ENCODE data around the gene TMEM259. TPM values are rescaled to one million over a fixed set of nuclear protein-coding genes. Genes with fewer than 3 reads are reported as not detected.

The TMEM259 gene
- total RNA-seq, 1 donor = 83.0 TPM

DNA sequence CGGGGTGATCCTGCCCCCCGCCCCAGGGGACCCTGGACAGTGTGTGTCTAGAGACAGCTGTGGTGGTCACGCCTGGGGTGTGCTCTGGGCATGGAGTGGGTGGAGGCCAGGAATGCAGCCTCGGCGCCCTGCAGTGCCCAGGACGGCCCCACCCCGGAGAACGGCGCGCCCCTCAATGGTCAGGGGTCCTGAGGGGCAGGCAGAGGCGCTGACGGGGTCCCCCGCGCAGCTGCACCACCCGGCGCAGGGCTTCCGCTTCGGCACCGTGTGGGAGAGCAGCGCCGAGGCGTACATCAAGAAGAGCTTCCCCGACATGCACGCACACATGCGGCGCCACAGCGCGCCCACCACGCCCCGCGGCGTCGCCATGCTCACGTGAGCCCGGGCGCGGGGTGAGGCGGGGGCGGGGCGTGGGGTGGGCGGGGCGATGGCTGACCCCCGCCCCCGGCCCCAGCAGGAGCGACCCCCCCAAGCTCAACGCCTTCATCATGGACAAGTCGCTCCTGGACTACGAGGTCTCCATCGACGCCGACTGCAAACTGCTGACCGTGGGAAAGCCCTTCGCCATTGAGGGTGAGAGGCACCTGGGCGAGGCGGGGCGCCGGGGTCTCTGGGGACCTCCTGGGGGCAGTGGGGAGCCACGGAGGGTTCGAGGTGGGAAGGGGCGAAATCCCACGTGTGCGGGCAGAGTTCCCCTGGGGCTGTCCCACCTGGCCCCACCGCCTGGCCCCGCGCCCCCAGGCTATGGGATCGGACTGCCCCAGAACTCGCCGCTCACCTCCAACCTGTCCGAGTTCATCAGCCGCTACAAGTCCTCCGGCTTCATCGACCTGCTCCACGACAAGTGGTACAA is 13.3 kb downstream of the TMEM259 start:
- no peaks in the 10 kb centered on the region for H3K9me3 ChIP-seq (ENCODE audit: low read depth, low read length)
- H3K4me3 ChIP-seq (ENCODE audit: low read length) = no peak overlapping the region
- no peaks in the 10 kb centered on the region for H3K27me3 ChIP-seq (ENCODE audit: insufficient read depth, low read length)
- H3K4me1 ChIP-seq (ENCODE audit: insufficient read depth, low read length) = no peaks in the 10 kb centered on the region

DNA sequence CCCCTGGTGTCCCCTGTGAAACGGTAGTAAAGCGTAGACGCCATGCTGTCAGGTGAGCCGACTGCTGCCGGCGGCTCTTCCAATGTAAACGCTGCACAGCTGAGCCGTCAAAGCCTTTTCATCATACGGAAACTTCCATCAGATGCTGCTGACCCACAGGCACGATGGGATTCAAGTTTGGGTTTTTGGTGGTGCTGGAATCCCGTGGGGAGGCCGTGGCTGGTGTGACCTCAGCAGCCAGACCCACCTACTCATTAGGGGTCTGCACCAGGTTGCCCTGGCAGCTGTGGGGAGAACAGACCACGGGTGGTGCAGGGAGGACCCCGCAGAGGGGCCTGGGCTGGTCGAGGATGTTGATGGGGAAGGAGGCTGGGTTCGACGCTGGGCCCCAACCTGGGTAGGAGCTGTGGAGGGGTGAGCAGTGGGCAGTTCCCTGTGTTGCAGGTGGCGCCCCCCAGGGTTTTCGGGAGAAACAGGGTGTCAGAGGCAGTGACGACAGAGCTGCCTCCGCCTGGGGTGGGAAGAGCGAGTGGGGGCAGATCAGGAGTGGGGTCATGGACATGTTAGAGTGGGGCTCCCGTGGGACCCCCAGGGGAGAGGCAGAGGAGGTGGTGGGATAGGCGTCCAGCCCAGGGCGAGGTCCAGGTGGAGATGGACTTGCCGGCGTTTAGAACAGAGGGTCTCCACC is 14.1 kb downstream of the TMEM259 start:
- H3K27me3 ChIP-seq (ENCODE audit: insufficient read depth, low read length) = no peaks in the 10 kb centered on the region
- no peak overlapping the region for H3K4me3 ChIP-seq (ENCODE audit: low read length)
- H3K9me3 ChIP-seq (ENCODE audit: low read depth, low read length) = no peaks in the 10 kb centered on the region
- H3K4me1 ChIP-seq (ENCODE audit: insufficient read depth, low read length) = peaks cover under 1% of the 10 kb centered on the region

DNA sequence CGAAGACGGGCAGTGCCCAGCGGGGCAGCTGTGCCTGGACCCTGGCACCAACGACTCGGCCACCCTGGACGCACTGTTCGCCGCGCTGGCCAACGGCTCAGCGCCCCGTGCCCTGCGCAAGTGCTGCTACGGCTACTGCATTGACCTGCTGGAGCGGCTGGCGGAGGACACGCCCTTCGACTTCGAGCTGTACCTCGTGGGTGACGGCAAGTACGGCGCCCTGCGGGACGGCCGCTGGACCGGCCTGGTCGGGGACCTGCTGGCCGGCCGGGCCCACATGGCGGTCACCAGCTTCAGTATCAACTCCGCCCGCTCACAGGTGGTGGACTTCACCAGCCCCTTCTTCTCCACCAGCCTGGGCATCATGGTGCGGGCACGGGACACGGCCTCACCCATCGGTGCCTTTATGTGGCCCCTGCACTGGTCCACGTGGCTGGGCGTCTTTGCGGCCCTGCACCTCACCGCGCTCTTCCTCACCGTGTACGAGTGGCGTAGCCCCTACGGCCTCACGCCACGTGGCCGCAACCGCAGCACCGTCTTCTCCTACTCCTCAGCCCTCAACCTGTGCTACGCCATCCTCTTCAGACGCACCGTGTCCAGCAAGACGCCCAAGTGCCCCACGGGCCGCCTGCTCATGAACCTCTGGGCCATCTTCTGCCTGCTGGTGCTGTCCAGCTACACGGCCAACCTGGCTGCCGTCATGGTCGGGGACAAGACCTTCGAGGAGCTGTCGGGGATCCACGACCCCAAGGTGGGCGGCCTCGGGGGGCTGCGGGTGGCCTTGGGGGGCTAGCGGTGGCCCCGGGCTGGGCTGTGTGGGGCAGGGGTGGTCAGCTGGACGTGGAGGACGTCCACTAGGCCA is 15.9 kb downstream of the TMEM259 start:
- peaks cover 13% of the 10 kb centered on the region for H3K4me1 ChIP-seq (ENCODE audit: insufficient read depth, low read length)
- no peak overlapping the region for H3K4me3 ChIP-seq (ENCODE audit: low read length)
- H3K9me3 ChIP-seq (ENCODE audit: low read depth, low read length) = no peaks in the 10 kb centered on the region
- H3K27me3 ChIP-seq (ENCODE audit: insufficient read depth, low read length) = peaks cover 8% of the 10 kb centered on the region

DNA sequence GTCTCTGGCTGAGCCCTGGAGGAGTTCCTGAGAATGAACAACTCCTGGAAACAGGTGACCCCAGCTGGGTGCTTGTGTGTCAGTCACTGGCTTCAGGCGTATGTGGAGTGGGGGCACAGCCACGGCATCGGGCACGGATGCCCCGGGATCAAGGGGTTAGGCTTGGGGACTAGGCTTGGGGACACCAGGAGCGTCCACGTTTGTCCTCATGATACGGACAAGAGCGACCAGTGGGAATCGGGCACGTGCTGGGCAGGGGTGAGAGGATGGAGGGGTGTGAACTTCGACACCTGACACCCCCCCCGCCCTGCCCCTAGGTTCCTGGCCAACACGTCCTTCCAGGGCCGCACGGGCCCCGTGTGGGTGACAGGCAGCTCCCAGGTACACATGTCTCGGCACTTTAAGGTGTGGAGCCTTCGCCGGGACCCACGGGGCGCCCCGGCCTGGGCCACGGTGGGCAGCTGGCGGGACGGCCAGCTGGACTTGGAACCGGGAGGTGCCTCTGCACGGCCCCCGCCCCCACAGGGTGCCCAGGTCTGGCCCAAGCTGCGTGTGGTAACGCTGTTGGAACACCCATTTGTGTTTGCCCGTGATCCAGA is 16.6 kb downstream of the TMEM259 start:
- Histone ChIP-seq H3K27me3 (ENCODE audit: insufficient read depth, low read length) (peaks cover 11% of the 10 kb centered on the region), H3K4me1 (ENCODE audit: insufficient read depth, low read length) (peaks cover 13% of the 10 kb centered on the region), H3K9me3 (ENCODE audit: low read depth, low read length) (no peaks in the 10 kb centered on the region)

DNA sequence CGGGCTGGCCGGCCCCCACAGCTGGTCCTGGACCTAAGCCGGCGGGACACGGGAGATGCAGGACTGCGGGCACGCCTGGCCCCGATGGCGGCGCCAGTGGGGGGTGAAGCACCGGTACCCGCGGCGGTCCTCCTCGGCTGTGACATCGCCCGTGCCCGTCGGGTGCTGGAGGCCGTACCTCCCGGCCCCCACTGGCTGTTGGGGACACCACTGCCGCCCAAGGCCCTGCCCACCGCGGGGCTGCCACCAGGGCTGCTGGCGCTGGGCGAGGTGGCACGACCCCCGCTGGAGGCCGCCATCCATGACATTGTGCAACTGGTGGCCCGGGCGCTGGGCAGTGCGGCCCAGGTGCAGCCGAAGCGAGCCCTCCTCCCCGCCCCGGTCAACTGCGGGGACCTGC is 17.6 kb downstream of the TMEM259 start:
- Histone ChIP-seq H3K4me3 (ENCODE audit: low read length) (no peak overlapping the region), H3K4me1 (ENCODE audit: insufficient read depth, low read length) (peaks cover 13% of the 10 kb centered on the region), H3K27me3 (ENCODE audit: insufficient read depth, low read length) (peaks cover 20% of the 10 kb centered on the region), H3K9me3 (ENCODE audit: low read depth, low read length) (no peaks in the 10 kb centered on the region)

More for the DNA sequence above, 16.6 kb downstream of the TMEM259 start:
- no peak overlapping the region for H3K4me3 ChIP-seq (ENCODE audit: low read length)

DNA sequence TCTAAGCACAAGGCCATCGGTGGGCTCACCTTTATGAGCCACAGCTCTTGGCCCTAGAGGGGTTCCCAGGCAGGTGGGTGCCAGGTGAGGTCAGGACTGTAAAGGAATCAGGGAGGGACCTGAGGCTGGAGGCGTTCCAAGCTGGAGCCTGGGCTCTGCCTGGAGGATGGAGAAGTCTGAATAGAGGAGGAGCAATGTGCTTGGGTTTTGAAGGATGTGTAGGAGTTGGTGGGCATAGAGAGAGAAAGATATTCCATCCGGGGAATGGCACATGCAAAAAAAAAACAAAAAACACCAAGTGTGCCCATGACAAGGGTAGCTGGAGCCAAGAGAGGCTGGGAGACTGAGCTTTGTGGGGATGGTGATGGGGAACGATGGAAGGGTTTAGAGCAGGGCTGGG is 18.3 kb downstream of the TMEM259 start:
- Histone ChIP-seq H3K4me1 (ENCODE audit: insufficient read depth, low read length) (peaks cover 13% of the 10 kb centered on the region), H3K9me3 (ENCODE audit: low read depth, low read length) (no peaks in the 10 kb centered on the region), H3K4me3 (ENCODE audit: low read length) (no peak overlapping the region), H3K27me3 (ENCODE audit: insufficient read depth, low read length) (peaks cover 27% of the 10 kb centered on the region)

DNA sequence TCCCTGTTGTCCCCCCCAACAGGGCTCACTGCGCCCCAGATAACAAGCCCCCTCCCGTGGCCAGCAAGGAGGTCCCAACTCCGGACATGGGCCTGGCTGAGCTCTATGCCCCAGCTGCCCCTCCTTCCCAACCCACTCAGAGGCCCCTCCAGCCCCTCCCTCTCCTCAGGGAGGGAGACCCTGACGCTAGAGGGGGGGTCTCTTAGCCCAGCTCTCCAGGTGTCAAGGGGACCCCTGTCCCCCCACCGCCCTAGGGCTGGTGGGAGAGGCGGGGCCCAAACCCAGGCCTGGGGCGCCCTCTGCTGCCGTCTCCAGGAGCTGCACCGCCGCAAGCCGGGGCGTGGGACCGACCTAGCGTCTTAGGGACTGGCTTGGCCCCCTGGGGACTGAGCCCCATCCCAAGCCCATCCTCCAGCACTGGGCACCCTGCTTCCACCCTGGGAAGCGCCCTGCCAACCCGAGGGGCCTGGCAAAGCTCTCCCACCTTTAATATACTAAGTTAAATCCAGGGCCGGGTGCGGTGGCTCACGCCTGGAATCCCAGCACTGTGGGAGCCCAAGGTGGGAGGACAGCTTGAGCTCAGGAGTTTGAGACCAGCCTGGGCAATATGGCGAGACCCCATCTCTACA is 19.3 kb downstream of the TMEM259 start:
- Histone ChIP-seq H3K27me3 (ENCODE audit: insufficient read depth, low read length) (peaks cover 34% of the 10 kb centered on the region), H3K4me1 (ENCODE audit: insufficient read depth, low read length) (peaks cover 15% of the 10 kb centered on the region), H3K9me3 (ENCODE audit: low read depth, low read length) (no peaks in the 10 kb centered on the region), H3K4me3 (ENCODE audit: low read length) (no peak overlapping the region)

DNA sequence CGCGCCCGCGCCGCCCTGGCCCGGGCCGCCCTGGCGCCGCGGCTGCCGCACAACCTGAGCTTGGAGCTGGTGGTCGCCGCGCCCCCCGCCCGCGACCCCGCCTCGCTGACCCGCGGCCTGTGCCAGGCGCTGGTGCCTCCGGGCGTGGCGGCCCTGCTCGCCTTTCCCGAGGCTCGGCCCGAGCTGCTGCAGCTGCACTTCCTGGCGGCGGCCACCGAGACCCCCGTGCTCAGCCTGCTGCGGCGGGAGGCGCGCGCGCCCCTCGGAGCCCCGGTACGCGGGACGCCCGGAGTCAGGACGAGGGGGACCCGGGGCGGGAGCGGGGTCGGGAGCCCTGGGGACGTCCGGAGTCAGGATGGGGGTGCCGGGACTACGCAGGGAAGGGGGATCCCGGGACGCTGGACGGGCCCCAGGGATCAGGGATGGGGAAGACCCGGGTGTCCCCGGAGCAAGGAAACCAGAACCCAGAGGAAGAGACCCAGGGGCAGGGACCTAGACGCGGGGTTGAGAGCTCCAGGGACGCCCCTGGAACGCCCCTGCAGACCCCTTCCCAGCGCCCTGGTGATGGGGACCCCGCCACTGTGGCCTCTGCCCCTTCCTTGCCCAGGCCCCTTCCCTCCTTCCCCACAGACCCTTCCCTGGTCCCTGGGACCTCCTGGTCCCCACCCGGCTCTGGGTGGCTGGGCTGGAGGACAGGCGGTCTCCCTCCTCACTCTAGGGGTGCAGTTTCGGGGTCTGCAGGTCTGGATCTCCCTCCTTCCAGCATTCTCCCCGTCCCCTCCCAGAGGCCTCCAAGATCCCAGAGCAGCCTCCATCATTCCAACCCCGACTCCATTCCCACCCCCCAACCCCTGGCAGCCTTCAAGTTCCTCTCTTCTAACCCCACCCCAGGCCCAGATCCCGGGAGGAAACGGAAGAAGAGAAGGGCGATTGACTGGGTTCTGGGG is 20.1 kb downstream of the TMEM259 start:
- H3K4me3 ChIP-seq (ENCODE audit: low read length) = no peak overlapping the region

DNA sequence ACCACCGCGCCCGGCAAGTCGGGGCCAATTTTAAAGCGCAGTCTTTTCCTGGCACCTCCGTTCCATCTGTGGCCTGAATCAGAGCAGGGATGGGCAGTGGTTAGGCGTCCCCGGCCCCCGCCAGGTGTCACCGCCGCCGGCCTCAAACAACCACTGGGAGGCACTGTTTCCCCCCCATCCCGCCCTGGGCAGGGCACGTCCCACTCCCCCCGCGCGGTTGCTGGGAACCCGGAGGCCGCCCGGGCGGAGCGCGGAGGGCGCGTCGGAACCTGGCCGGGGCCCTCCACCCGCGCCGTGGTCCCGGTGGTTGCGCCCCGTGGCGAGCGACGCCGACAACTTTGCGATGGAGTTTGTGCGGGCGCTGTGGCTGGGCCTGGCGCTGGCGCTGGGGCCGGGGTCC is 20.8 kb downstream of the TMEM259 start, which contains the start of gene GRIN3B:
Gene GRIN3B (plus strand): TSS at position 325 of the 400 bp plus-strand sequence. CDS start 19 bp downstream, at position 344.
- H3K9me3 ChIP-seq (ENCODE audit: low read depth, low read length) = no peaks in the 10 kb centered on the region
- H3K27me3 ChIP-seq (ENCODE audit: insufficient read depth, low read length) = peaks cover 44% of the 10 kb centered on the region
- H3K4me3 ChIP-seq (ENCODE audit: low read length) = no peak within 1 kb of the TSS
- peaks cover 24% of the 10 kb centered on the region for H3K4me1 ChIP-seq (ENCODE audit: insufficient read depth, low read length)

More for the DNA sequence above, 20.1 kb downstream of the TMEM259 start:
- Histone ChIP-seq H3K9me3 (ENCODE audit: low read depth, low read length) (no peaks in the 10 kb centered on the region), H3K4me1 (ENCODE audit: insufficient read depth, low read length) (peaks cover 22% of the 10 kb centered on the region), H3K27me3 (ENCODE audit: insufficient read depth, low read length) (peaks cover 39% of the 10 kb centered on the region)

DNA sequence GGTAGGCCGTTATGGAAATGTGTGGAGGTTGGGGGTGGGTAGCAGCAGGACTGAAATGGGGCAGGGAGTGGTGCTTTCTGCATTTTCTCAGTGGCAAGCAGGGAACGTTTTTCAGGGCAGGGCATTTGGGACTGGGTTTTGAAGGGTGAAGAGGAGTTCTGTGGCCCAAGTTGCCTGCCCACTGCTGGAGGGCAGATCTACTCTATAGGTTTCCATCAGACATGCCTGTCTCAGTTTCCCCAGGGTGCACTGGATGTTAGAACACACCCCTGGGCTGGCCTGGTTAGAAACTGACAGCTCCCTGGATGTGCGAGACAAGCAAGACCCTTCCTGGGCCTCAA is 21.6 kb downstream of the TMEM259 start:
- Histone ChIP-seq H3K4me1 (ENCODE audit: insufficient read depth, low read length) (peaks cover 24% of the 10 kb centered on the region), H3K4me3 (ENCODE audit: low read length) (no peak overlapping the region), H3K27me3 (ENCODE audit: insufficient read depth, low read length) (peaks cover 44% of the 10 kb centered on the region), H3K9me3 (ENCODE audit: low read depth, low read length) (no peaks in the 10 kb centered on the region)

DNA sequence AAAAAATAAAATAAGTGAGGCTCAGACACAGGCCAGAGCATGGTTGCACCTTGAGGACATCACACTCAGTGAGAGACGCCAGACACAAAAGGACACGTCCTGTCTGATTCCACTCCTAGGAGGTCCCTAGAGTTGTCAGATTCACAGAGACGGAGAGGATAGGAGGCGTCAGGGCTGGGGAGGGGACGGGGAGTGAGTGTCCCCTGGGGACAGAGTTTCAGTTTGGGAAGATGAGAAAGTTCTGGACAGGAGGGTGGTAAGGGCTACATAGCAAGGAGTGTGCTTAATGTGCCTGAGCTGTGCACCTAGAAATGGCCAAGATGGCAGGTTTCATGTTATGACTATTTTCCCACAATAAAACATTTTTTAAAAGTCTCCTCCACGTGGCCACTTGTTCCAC is 22.9 kb downstream of the TMEM259 start:
- Histone ChIP-seq H3K9me3 (ENCODE audit: low read depth, low read length) (no peaks in the 10 kb centered on the region), H3K4me3 (ENCODE audit: low read length) (no peak overlapping the region), H3K4me1 (ENCODE audit: insufficient read depth, low read length) (peaks cover 24% of the 10 kb centered on the region), H3K27me3 (ENCODE audit: insufficient read depth, low read length) (peaks cover 44% of the 10 kb centered on the region)

DNA sequence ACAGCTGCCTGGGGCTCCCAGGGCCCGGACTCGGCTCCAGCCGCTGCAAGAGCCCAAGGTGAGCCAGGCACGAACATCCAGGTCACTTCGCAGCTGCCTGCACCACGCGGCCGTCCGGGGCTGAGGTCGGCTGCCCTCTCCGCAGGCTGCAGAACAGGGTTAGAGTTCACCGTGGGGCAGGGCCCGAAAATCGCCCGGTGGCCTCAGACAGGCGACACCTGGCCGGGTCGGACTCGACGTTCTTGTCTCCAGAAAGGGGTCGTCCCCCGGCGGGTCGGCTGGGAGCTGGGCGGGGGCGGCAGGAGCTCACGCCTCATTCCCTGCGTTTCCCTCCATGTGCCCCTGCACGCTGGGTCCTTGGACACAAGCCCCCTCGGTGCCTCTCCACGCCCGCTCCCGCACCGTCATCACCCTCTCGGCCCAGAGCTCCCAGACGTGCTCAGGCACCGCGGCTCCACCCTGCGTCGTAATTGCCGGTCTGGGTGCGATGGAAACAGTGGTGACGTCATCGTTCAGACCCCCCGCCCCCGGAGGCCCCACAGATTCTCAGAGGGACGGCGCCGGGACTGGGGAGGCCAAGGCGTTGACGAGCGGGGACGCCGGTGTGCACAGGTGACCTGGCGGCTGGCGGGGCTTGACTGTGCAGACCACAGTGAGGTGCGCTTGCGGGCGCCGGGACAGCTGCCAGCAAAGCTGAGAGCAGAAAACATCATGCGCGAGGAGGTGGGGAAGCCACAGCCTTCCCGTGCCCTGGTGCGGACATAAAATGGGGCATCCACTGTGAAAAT is 24.7 kb downstream of the TMEM259 start:
- Histone ChIP-seq H3K27me3 (ENCODE audit: insufficient read depth, low read length) (peaks cover 41% of the 10 kb centered on the region), H3K4me3 (ENCODE audit: low read length) (no peak overlapping the region)

More for the DNA sequence above, 24.7 kb downstream of the TMEM259 start:
- H3K9me3 ChIP-seq (ENCODE audit: low read depth, low read length) = no peaks in the 10 kb centered on the region
- peaks cover 17% of the 10 kb centered on the region for H3K4me1 ChIP-seq (ENCODE audit: insufficient read depth, low read length)
